ENCODE results near the gene KLHL29.
"Not testable (repeated sequence)": the region's sequence is repeated elsewhere in the genome, so short reads cannot be mapped to it uniquely, and the experiment has no call there.

The KLHL29 gene

DNA sequence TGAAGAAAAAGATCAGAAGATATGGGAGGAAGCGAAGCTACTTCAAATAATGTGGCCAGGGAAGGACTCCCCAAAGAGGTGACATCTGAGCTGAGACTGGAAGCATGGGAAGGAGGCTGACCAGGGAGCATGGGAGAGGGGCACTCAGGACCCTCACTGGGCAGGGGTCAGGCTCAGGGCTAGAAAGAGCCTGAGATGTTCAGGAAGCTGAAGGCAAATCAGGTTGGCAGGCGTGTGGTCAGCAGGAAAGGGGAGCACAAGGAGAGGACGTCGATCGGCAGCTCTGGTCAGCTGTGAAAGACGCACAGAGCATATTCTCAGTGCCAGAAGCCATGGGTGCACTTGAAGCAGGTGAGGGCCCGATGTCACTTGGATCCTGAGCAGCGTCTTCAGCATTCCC lies 38.2 kb upstream of the KLHL29 start:
- Histone ChIP-seq H4K8ac (ENCODE audit: low read depth, low read length) (no peak overlapping the region), H3K79me1 (ENCODE audit: low read depth, low read length) (no peaks in the 10 kb centered on the region), H3K4me2 (ENCODE audit: insufficient read depth, low read length, poor library complexity, severe bottlenecking) (no peak overlapping the region), H2BK15ac (ENCODE audit: low read length) (no peak overlapping the region), H4K91ac (ENCODE audit: low read depth, low read length, poor library complexity) (no peak overlapping the region), H3K14ac (ENCODE audit: low read length) (no peak overlapping the region), H3K4me1 (ENCODE audit: control insufficient read depth in 2 of 2, insufficient read depth in 1 of 2, low read depth in 1 of 2, low read length in 2 of 2) (peaks cover 5 to 13% of the 10 kb centered on the region in 2 donors), H3K4ac (ENCODE audit: low read length) (no peak overlapping the region), H3K36me3 (replicated peaks in 1 of 2; ENCODE audit: control insufficient read depth in 2 of 2, insufficient read depth in 2 of 2, low read length in 2 of 2) (no peaks in the 10 kb centered on the region), H3K18ac (ENCODE audit: low read length) (peak overlapping the region; percentile 31), H3K23ac (ENCODE audit: low read depth, low read length, poor library complexity) (no peak overlapping the region), H2AFZ (ENCODE audit: low read length) (no peak overlapping the region), H3K9ac (ENCODE audit: low read depth, low read length, poor library complexity) (no peak overlapping the region), H3K4me3 (ENCODE audit: low read length in 2 of 2) (no peak overlapping the region), H3K27ac (replicated peaks; ENCODE audit: low read length) (no peak overlapping the region), H2BK12ac (ENCODE audit: low read length) (no peak overlapping the region), H3K9me3 (replicated peaks in 1 of 2; ENCODE audit: control insufficient read depth in 2 of 2, insufficient read depth in 1 of 2, low read depth in 1 of 2, low read length in 2 of 2) (peaks cover 0 to 2% of the 10 kb centered on the region in 2 donors), H3K27me3 (ENCODE audit: control insufficient read depth in 3 of 3, insufficient read depth in 3 of 3, low read depth in 1 of 3, low read length in 3 of 3) (peaks cover 0 to 34% (median 0%) of the 10 kb centered on the region in 3 experiments), H2BK120ac (ENCODE audit: low read depth, low read length) (no peak overlapping the region), H2AK5ac (ENCODE audit: low read depth, low read length) (no peak overlapping the region), H2BK5ac (ENCODE audit: low read length) (no peak overlapping the region)
- DNase-seq (ENCODE audit: low spot score) = no peak
- no CpG with 5 or more reads among the region's 8 CpGs for WGBS, 2 donors (ENCODE audit: extremely low coverage in 2 of 2, insufficient read length in 2 of 2, insufficient replicate concordance in 1 of 2)

DNA sequence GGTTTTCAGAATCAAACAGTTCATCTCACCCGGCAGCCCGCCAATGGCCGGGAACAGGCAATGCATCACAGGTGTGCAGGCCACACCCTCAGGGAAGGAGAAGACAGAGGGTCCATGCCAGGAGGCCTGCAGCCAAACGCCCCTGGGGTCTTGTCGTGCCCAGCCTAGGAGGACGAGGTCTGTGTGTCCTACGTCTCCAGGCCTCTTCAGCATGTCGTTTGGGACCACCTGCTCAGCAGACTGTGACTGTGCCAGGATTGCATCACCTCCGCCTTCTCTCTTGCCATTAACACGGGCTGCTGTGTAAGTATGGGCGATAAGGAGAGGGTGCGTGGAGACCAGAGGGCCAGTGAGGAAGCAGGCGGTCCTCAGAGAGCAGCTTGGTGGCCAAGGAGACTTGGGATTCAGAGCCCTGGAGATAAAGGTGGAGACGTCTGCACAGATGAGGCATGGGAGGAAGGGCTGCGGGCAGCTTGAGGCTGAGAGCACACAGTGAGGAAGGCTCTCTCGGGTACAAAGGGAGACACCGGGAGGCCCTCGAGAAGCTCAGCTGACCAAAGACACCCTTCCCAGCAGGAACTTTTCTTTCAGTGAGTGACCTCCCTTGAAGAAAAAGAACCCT lies 37.4 kb upstream of the KLHL29 start:
- peak overlapping the region; percentile 52 for H3K18ac ChIP-seq (ENCODE audit: low read length)
- no peaks in the 10 kb centered on the region for H3K36me3 ChIP-seq (replicated peaks in 1 of 2; ENCODE audit: control insufficient read depth in 2 of 2, insufficient read depth in 2 of 2, low read length in 2 of 2)
- DNase-seq (ENCODE audit: low spot score) = no peak
- no CpG with 5 or more reads among the region's 18 CpGs for WGBS, 2 donors (ENCODE audit: extremely low coverage in 2 of 2, insufficient read length in 2 of 2, insufficient replicate concordance in 1 of 2)
- H3K4me3 ChIP-seq (ENCODE audit: low read length in 2 of 2) = no peak overlapping the region
- H3K4me1 ChIP-seq (ENCODE audit: control insufficient read depth in 2 of 2, insufficient read depth in 1 of 2, low read depth in 1 of 2, low read length in 2 of 2) = peaks cover 9 to 13% of the 10 kb centered on the region in 2 donors
- no peak overlapping the region for H3K9ac ChIP-seq (ENCODE audit: low read depth, low read length, poor library complexity)
- no peaks in the 10 kb centered on the region for H3K9me3 ChIP-seq (replicated peaks in 1 of 2; ENCODE audit: control insufficient read depth in 2 of 2, insufficient read depth in 1 of 2, low read depth in 1 of 2, low read length in 2 of 2)
- H3K23ac ChIP-seq (ENCODE audit: low read depth, low read length, poor library complexity) = peak overlapping the region; percentile 11
- H2BK120ac ChIP-seq (ENCODE audit: low read depth, low read length) = no peak overlapping the region
- H3K4ac ChIP-seq (ENCODE audit: low read length) = no peak overlapping the region
- no peaks in the 10 kb centered on the region for H3K79me1 ChIP-seq (ENCODE audit: low read depth, low read length)
- no peak overlapping the region for H2BK15ac ChIP-seq (ENCODE audit: low read length)
- no peak overlapping the region for H4K91ac ChIP-seq (ENCODE audit: low read depth, low read length, poor library complexity)
- no peak overlapping the region for H2AFZ ChIP-seq (ENCODE audit: low read length)
- H3K14ac ChIP-seq (ENCODE audit: low read length) = no peak overlapping the region
- H2AK5ac ChIP-seq (ENCODE audit: low read depth, low read length) = peak overlapping the region; percentile 49
- no peak overlapping the region for H2BK12ac ChIP-seq (ENCODE audit: low read length)
- no peak overlapping the region for H2BK5ac ChIP-seq (ENCODE audit: low read length)
- peaks cover 0 to 31% (median 2%) of the 10 kb centered on the region in 3 experiments for H3K27me3 ChIP-seq (ENCODE audit: control insufficient read depth in 3 of 3, insufficient read depth in 3 of 3, low read depth in 1 of 3, low read length in 3 of 3)
- no peak overlapping the region for H3K4me2 ChIP-seq (ENCODE audit: insufficient read depth, low read length, poor library complexity, severe bottlenecking)
- no peak overlapping the region for H3K27ac ChIP-seq (replicated peaks; ENCODE audit: low read length)
- no peak overlapping the region for H4K8ac ChIP-seq (ENCODE audit: low read depth, low read length)

DNA sequence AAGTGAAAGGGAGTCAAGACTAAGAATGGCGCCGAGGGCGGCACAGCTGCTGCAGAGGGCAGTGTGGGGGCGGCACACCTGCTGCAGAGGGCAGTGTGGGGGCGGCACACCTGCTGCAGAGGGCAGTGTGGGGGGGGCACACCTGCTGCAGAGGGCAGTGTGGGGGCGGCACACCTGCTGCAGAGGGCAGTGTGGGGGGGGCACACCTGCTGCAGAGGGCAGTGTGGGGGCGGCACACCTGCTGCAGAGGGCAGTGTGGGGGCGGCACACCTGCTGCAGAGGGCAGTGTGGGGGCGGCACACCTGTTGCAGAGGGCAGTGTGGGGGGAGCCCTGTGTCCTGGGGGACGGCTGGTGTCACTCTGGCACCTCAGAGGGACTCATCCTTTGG lies 36.9 kb upstream of the KLHL29 start:
- not testable (repeated sequence) for H2AFZ ChIP-seq (ENCODE audit: low read length); H2BK120ac ChIP-seq (ENCODE audit: low read depth, low read length); H2BK5ac ChIP-seq (ENCODE audit: low read length); H2AK5ac ChIP-seq (ENCODE audit: low read depth, low read length); H4K8ac ChIP-seq (ENCODE audit: low read depth, low read length); H3K4me3 ChIP-seq (ENCODE audit: low read length in 2 of 2); H3K23ac ChIP-seq (ENCODE audit: low read depth, low read length, poor library complexity); H3K4me2 ChIP-seq (ENCODE audit: insufficient read depth, low read length, poor library complexity, severe bottlenecking); H2BK12ac ChIP-seq (ENCODE audit: low read length); H2BK15ac ChIP-seq (ENCODE audit: low read length); H3K4ac ChIP-seq (ENCODE audit: low read length); H3K36me3 ChIP-seq (replicated peaks in 1 of 2; ENCODE audit: control insufficient read depth in 2 of 2, insufficient read depth in 2 of 2, low read length in 2 of 2); H4K91ac ChIP-seq (ENCODE audit: low read depth, low read length, poor library complexity); H3K14ac ChIP-seq (ENCODE audit: low read length); H3K9me3 ChIP-seq (replicated peaks in 1 of 2; ENCODE audit: control insufficient read depth in 2 of 2, insufficient read depth in 1 of 2, low read depth in 1 of 2, low read length in 2 of 2); H3K9ac ChIP-seq (ENCODE audit: low read depth, low read length, poor library complexity); H3K18ac ChIP-seq (ENCODE audit: low read length); H3K79me1 ChIP-seq (ENCODE audit: low read depth, low read length); H3K27ac ChIP-seq (replicated peaks; ENCODE audit: low read length); DNase-seq (ENCODE audit: low spot score)
- peaks cover 9 to 13% of the 10 kb centered on the region in 2 donors for H3K4me1 ChIP-seq (ENCODE audit: control insufficient read depth in 2 of 2, insufficient read depth in 1 of 2, low read depth in 1 of 2, low read length in 2 of 2)
- no CpG with 5 or more reads among the region's 10 CpGs for WGBS, 2 donors (ENCODE audit: extremely low coverage in 2 of 2, insufficient read length in 2 of 2, insufficient replicate concordance in 1 of 2)
- peaks cover 0 to 31% (median 2%) of the 10 kb centered on the region in 3 experiments for H3K27me3 ChIP-seq (ENCODE audit: control insufficient read depth in 3 of 3, insufficient read depth in 3 of 3, low read depth in 1 of 3, low read length in 3 of 3)

DNA sequence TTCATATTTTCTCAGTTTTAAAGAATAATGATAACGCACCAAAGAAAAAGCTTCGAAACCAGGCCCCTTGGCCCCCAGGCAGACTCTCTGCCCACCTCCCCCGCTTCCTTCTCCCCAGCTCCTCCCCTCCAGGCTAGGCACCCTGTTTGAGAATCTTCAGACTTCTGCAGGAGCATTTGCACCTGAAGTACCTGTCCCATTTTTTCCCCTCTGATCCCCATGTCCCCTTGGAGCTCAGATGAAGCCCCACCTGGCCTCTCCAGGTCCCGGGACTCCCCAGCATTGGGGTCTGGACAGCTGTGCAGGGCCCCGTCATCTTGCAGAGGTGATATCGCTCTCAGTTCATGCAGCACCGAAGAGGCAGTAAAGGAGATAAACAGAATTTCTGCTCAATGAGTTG lies 35.5 kb upstream of the KLHL29 start:
- H3K23ac ChIP-seq (ENCODE audit: low read depth, low read length, poor library complexity) = no peak overlapping the region
- no peak overlapping the region for H3K9ac ChIP-seq (ENCODE audit: low read depth, low read length, poor library complexity)
- H3K79me1 ChIP-seq (ENCODE audit: low read depth, low read length) = no peaks in the 10 kb centered on the region
- H4K8ac ChIP-seq (ENCODE audit: low read depth, low read length) = no peak overlapping the region
- peaks cover 0 to 23% (median 2%) of the 10 kb centered on the region in 3 experiments for H3K27me3 ChIP-seq (ENCODE audit: control insufficient read depth in 3 of 3, insufficient read depth in 3 of 3, low read depth in 1 of 3, low read length in 3 of 3)
- no peaks in the 10 kb centered on the region for H3K9me3 ChIP-seq (replicated peaks in 1 of 2; ENCODE audit: control insufficient read depth in 2 of 2, insufficient read depth in 1 of 2, low read depth in 1 of 2, low read length in 2 of 2)
- H3K4me3 ChIP-seq (ENCODE audit: low read length in 2 of 2) = no peak overlapping the region
- H2BK5ac ChIP-seq (ENCODE audit: low read length) = no peak overlapping the region
- no peak overlapping the region for H2BK120ac ChIP-seq (ENCODE audit: low read depth, low read length)
- H3K27ac ChIP-seq (replicated peaks; ENCODE audit: low read length) = no peak overlapping the region
- no peak overlapping the region for H2AK5ac ChIP-seq (ENCODE audit: low read depth, low read length)
- no peak overlapping the region for H2BK15ac ChIP-seq (ENCODE audit: low read length)
- no peak overlapping the region for H3K14ac ChIP-seq (ENCODE audit: low read length)
- H4K91ac ChIP-seq (ENCODE audit: low read depth, low read length, poor library complexity) = no peak overlapping the region
- H3K4ac ChIP-seq (ENCODE audit: low read length) = no peak overlapping the region
- H2BK12ac ChIP-seq (ENCODE audit: low read length) = no peak overlapping the region
- WGBS, 2 donors (ENCODE audit: extremely low coverage in 2 of 2, insufficient read length in 2 of 2, insufficient replicate concordance in 1 of 2) = no CpG with 5 or more reads among the region's 7 CpGs
- DNase-seq (ENCODE audit: low spot score) = no peak
- no peaks in the 10 kb centered on the region for H3K36me3 ChIP-seq (replicated peaks in 1 of 2; ENCODE audit: control insufficient read depth in 2 of 2, insufficient read depth in 2 of 2, low read length in 2 of 2)
- no peak overlapping the region for H2AFZ ChIP-seq (ENCODE audit: low read length)
- no peak overlapping the region for H3K4me2 ChIP-seq (ENCODE audit: insufficient read depth, low read length, poor library complexity, severe bottlenecking)
- H3K4me1 ChIP-seq (ENCODE audit: control insufficient read depth in 2 of 2, insufficient read depth in 1 of 2, low read depth in 1 of 2, low read length in 2 of 2) = peaks cover 7 to 13% of the 10 kb centered on the region in 2 donors
- H3K18ac ChIP-seq (ENCODE audit: low read length) = no peak overlapping the region
